ENCODE results near the gene OSBPL3. TPM values are rescaled to one million over a fixed set of nuclear protein-coding genes. Genes with fewer than 3 reads are reported as not detected.

The OSBPL3 gene
- total RNA-seq, 1 donor from 2014 or later, result 37.5 TPM

DNA sequence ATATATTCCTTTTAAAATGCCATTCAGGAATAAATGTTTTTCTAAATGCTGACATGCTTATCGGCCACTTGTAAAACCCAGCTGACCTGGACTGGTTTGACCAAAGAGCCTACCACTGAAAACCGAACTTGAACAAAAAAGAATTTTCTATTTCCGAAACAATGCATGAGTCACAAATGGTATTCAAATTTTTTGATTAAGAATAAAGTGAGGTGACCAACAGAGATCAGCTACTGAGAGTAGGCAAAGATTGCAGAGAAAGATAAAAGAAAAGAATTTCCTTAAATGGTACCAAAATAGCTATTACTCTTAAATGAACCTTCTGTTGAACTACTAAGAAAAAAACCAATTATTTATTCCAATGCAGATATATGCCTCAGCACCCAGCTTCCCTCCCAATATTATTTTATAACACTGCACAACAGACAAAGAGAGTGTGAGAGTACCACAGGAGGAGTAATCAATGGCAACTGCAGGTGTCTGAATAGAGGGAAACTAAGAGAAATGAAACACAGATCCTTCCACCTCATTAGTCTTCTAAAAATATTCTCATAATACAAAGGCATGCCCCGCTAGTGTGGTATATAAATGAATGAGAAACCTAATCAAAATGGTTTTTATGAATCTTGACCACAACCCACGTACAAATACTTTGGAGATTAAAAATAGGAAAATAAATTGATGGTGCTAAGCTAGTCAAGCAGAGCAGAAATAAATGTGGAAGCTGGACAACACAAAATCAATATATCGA lies 20.1 kb downstream of the OSBPL3 start:
- H3K36me3 Mint-ChIP-seq (ENCODE audit: unreplicated experiment), result peaks cover 7% of the 10 kb centered on the region
- H3K4me3 Mint-ChIP-seq (ENCODE audit: unreplicated experiment), result no peak overlapping the region
- H3K27me3 Mint-ChIP-seq (ENCODE audit: unreplicated experiment), result no peaks in the 10 kb centered on the region
- TF ChIP-seq, protein P1, sequence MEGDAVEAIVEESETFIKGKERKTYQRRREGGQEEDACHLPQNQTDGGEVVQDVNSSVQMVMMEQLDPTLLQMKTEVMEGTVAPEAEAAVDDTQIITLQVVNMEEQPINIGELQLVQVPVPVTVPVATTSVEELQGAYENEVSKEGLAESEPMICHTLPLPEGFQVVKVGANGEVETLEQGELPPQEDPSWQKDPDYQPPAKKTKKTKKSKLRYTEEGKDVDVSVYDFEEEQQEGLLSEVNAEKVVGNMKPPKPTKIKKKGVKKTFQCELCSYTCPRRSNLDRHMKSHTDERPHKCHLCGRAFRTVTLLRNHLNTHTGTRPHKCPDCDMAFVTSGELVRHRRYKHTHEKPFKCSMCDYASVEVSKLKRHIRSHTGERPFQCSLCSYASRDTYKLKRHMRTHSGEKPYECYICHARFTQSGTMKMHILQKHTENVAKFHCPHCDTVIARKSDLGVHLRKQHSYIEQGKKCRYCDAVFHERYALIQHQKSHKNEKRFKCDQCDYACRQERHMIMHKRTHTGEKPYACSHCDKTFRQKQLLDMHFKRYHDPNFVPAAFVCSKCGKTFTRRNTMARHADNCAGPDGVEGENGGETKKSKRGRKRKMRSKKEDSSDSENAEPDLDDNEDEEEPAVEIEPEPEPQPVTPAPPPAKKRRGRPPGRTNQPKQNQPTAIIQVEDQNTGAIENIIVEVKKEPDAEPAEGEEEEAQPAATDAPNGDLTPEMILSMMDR (IDR thresholded peaks at IDR 0.05; ENCODE audit: partially characterized antibody, unreplicated experiment), result no peak
- peaks cover 37% of the 10 kb centered on the region for H3K4me1 Mint-ChIP-seq (ENCODE audit: low read depth, unreplicated experiment)
- peak overlapping the region; percentile 18 for H3K27ac Mint-ChIP-seq (ENCODE audit: unreplicated experiment)
- DNase-seq, result no peak
- H3K9me3 Mint-ChIP-seq (ENCODE audit: unreplicated experiment), result no peaks in the 10 kb centered on the region

DNA sequence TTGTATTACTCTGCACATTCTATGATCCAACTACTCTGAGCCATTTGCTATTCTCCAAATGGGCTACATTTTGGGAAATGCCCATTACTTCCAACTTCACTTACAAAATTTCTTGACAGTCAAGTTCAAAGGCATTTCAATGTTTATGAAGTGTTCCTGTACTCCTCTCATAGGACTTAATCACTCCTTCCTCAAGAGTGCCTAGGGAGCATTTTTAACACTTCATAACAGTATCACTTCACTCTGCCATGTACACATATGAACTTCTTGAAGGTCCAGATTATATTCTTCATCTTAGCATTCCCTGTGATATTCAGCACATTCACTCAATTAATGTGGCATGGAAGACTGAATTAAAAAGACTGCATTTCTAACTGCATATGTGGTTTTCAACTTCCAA lies 21.6 kb downstream of the OSBPL3 start:
- Mint-ChIP-seq H3K36me3 (ENCODE audit: unreplicated experiment) (peaks cover 7% of the 10 kb centered on the region), H3K27ac (ENCODE audit: unreplicated experiment) (no peak overlapping the region), H3K4me3 (ENCODE audit: unreplicated experiment) (no peak overlapping the region), H3K27me3 (ENCODE audit: unreplicated experiment) (no peaks in the 10 kb centered on the region), H3K9me3 (ENCODE audit: unreplicated experiment) (no peaks in the 10 kb centered on the region), H3K4me1 (ENCODE audit: low read depth, unreplicated experiment) (peaks cover 25% of the 10 kb centered on the region)
- no peak for DNase-seq
- TF ChIP-seq, protein P1 (IDR thresholded peaks at IDR 0.05; ENCODE audit: partially characterized antibody, unreplicated experiment), result no peak

DNA sequence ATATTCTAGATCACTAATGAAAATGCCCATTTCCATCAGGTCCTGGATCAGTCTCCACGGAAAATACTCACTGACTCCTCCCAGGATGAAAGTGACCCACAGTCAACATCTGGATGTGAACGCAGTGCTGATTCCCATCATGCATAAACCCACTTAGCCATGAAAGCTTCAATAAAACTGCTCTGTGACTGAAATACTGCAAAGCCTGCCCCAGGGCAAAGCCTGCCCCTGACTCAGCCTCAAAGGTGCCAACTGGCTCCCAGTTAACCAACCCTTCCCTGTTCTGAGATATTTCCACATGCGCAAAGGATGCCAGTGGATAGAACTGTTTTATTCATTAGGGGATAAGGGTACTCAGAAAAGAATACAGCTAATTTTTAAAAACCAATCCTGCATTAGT lies 24.0 kb downstream of the OSBPL3 start:
- Mint-ChIP-seq H3K27ac (ENCODE audit: unreplicated experiment) (no peak overlapping the region), H3K9me3 (ENCODE audit: unreplicated experiment) (no peaks in the 10 kb centered on the region), H3K36me3 (ENCODE audit: unreplicated experiment) (peaks cover 7% of the 10 kb centered on the region), H3K27me3 (ENCODE audit: unreplicated experiment) (no peaks in the 10 kb centered on the region), H3K4me1 (ENCODE audit: low read depth, unreplicated experiment) (peaks cover 24% of the 10 kb centered on the region), H3K4me3 (ENCODE audit: unreplicated experiment) (no peak overlapping the region)
- no peak for DNase-seq
- TF ChIP-seq, protein P1 (IDR thresholded peaks at IDR 0.05; ENCODE audit: partially characterized antibody, unreplicated experiment), result no peak

DNA sequence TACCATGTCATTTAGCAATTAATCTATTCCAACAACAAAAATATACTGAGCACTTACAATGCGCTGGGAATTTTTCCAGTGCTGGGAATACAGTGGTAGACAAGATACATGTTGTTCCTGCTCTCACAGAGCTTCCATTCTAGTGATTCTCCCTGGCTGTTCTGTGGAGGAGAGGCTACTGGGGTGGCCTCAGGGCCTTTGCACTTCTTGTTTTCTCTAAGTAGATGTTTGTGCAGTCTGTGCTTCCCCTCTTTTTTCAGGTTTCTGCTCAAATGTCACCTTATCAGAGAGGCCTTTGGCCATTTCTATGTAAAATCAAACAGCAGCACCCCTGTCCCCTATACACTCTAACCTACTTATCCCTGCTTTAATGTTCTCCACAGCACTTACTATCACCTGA lies 24.7 kb downstream of the OSBPL3 start:
- H3K27me3 Mint-ChIP-seq (ENCODE audit: unreplicated experiment), result no peaks in the 10 kb centered on the region
- no peak for DNase-seq
- peaks cover 7% of the 10 kb centered on the region for H3K36me3 Mint-ChIP-seq (ENCODE audit: unreplicated experiment)
- H3K4me3 Mint-ChIP-seq (ENCODE audit: unreplicated experiment), result no peak overlapping the region
- peaks cover 21% of the 10 kb centered on the region for H3K4me1 Mint-ChIP-seq (ENCODE audit: low read depth, unreplicated experiment)
- no peak overlapping the region for H3K27ac Mint-ChIP-seq (ENCODE audit: unreplicated experiment)
- TF ChIP-seq, protein P1 (IDR thresholded peaks at IDR 0.05; ENCODE audit: partially characterized antibody, unreplicated experiment), result no peak
- H3K9me3 Mint-ChIP-seq (ENCODE audit: unreplicated experiment), result no peaks in the 10 kb centered on the region

DNA sequence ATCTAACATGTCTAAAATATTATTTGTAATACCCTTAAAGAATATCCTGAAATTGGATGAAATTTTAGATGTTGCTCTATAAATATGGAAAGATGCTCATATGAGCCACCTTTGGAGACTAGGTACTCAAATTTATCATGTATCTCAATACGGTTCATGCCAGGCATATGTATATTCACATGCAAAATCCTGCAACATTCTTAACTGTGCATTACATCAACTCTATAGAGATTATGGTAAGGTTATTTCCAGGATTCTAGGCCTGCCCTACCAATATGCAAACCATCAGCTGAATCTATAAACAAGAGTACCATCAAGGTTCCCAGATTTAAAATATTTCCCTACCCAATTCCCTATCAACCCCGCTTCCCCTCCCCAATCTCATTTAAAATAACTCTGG lies 27.5 kb downstream of the OSBPL3 start:
- no peak overlapping the region for H3K4me3 Mint-ChIP-seq (ENCODE audit: unreplicated experiment)
- no peak for DNase-seq
- H3K27me3 Mint-ChIP-seq (ENCODE audit: unreplicated experiment), result no peaks in the 10 kb centered on the region
- H3K4me1 Mint-ChIP-seq (ENCODE audit: low read depth, unreplicated experiment), result peaks cover 17% of the 10 kb centered on the region
- no peak overlapping the region for H3K27ac Mint-ChIP-seq (ENCODE audit: unreplicated experiment)
- H3K9me3 Mint-ChIP-seq (ENCODE audit: unreplicated experiment), result no peaks in the 10 kb centered on the region
- TF ChIP-seq, protein P1 (IDR thresholded peaks at IDR 0.05; ENCODE audit: partially characterized antibody, unreplicated experiment), result no peak
- H3K36me3 Mint-ChIP-seq (ENCODE audit: unreplicated experiment), result peaks cover 7% of the 10 kb centered on the region
